SKM-1 treated with dmso at 0.1 percent for 144 hours (cell line): Measurements from ENCODE around the gene RAI14.

ENCODE experiments used
- DNase-seq: peaks from one replicate; lab custom pipeline; 2025; ENCODE audit not compliant: unreplicated experiment; lab: John Stamatoyannopoulos, UW

The RAI14 gene

GRCh38 chr5:34844106-34844505 lies 188.0 kb downstream of the RAI14 start:
- no peak for DNase-seq

GRCh38 chr5:34844999-34845398 lies 188.9 kb downstream of the RAI14 start:
- no peak for DNase-seq

GRCh38 chr5:34847056-34847455 lies 190.9 kb downstream of the RAI14 start:
- no peak for DNase-seq

GRCh38 chr5:34847552-34847951 lies 191.4 kb downstream of the RAI14 start:
- DNase-seq = no peak

- no peak for DNase-seq
Observed at GRCh38 chr5:34848230-34848629, 192.1 kb downstream of the RAI14 start.

- DNase-seq = no peak
Observed at GRCh38 chr5:34849253-34849652, 193.1 kb downstream of the RAI14 start.

GRCh38 chr5:34854459-34855174 lies 198.5 kb downstream of the RAI14 start:
- DNase-seq = no peak

- DNase-seq = no peak
Observed at GRCh38 chr5:34857161-34857560, 201.0 kb downstream of the RAI14 start.

- no peak for DNase-seq
Observed at GRCh38 chr5:34857894-34858293, 201.8 kb downstream of the RAI14 start.

GRCh38 chr5:34858790-34859189 lies 202.7 kb downstream of the RAI14 start:
- DNase-seq = no peak

GRCh38 chr5:34859253-34859652 lies 203.1 kb downstream of the RAI14 start:
- no peak for DNase-seq

- no peak for DNase-seq
Observed at GRCh38 chr5:34863946-34864345, 207.8 kb downstream of the RAI14 start.

- DNase-seq = no peak
Observed at GRCh38 chr5:34865091-34865490, 209.0 kb downstream of the RAI14 start.

GRCh38 chr5:34866989-34867471 lies 210.9 kb downstream of the RAI14 start:
- no peak for DNase-seq

GRCh38 chr5:34867660-34868059 lies 211.5 kb downstream of the RAI14 start:
- no peak for DNase-seq

- DNase-seq = no peak
Observed at GRCh38 chr5:34868791-34869190, 212.7 kb downstream of the RAI14 start.

GRCh38 chr5:34869256-34869655 lies 213.1 kb downstream of the RAI14 start:
- DNase-seq = no peak

- DNase-seq = no peak
Observed at GRCh38 chr5:34870382-34870781, 214.3 kb downstream of the RAI14 start.

- no peak for DNase-seq
Observed at GRCh38 chr5:34876275-34876674, 220.1 kb downstream of the RAI14 start.

GRCh38 chr5:34881246-34881645 lies 225.1 kb downstream of the RAI14 start:
- DNase-seq = no peak
